GM12865 (cell line): ENCODE data around the gene LYZL2.
A peak's percentile ranks its signal among the peaks of the same experiment; 100 is the strongest.

Source experiments
- DNase-seq: peaks from one replicate; pipeline ENCODE4 v3.0.0; 2010; ENCODE audit warnings: low read depth
- H3K4me3 ChIP-seq: 2 replicates; pipeline ENCODE4 v1.5.1; 2011; ENCODE audit warnings: mild to moderate bottlenecking, low read depth, low read length, control low read depth
- CTCF ChIP-seq: IDR thresholded peaks from 2 replicates; pipeline ENCODE4 v1.5.1; 2011; ENCODE audit warnings: low read length, control low read depth, low read depth, inconsistent platforms; ENCODE audit not compliant: insufficient read depth; ENCODE audit errors: missing control alignments

Gene LYZL2

GRCh38 chr10:30589441-30589840, 40.1 kb downstream of the LYZL2 start:
- H3K4me3 ChIP-seq: no peak overlapping the region
- no peak for DNase-seq
- TF ChIP-seq CTCF: no peak

- H3K4me3 ChIP-seq: no peak overlapping the region
- peak; percentile 87 for DNase-seq
- no peak for TF ChIP-seq CTCF
Observed at GRCh38 chr10:30587522-30588031, 42.0 kb downstream of the LYZL2 start.

- H3K4me3 ChIP-seq: no peak overlapping the region
- DNase-seq: no peak
- TF ChIP-seq CTCF: no peak
Observed at GRCh38 chr10:30586828-30587227, 42.7 kb downstream of the LYZL2 start.

GRCh38 chr10:30583778-30584415, 45.7 kb downstream of the LYZL2 start:
- DNase-seq: peak; percentile 77
- TF ChIP-seq CTCF: no peak
- H3K4me3 ChIP-seq: peak overlapping the region; percentile 55

- no peak overlapping the region for H3K4me3 ChIP-seq
- peak; percentile 85 for TF ChIP-seq CTCF
- peak; percentile 59 for DNase-seq
Observed at GRCh38 chr10:30581779-30582380, 47.7 kb downstream of the LYZL2 start.

GRCh38 chr10:30580676-30581075, 48.9 kb downstream of the LYZL2 start:
- H3K4me3 ChIP-seq: no peak overlapping the region
- DNase-seq: no peak
- no peak for TF ChIP-seq CTCF
